HAP-1 (cell line): Measurements from ENCODE around the gene OVAAL.

Experiments
- DNase-seq, 2 experiments: peaks; one replicate each; pipeline ENCODE4 v3.0.0-alpha.2; 2016 to 2020; ENCODE audit warnings: low spot score in 2 of 2
- H3K27me3 ChIP-seq: fragments of 250-450 bp; sonication (Bioruptor Pico); 2 replicates; pipeline ENCODE4 v1.5.1; 2020; ENCODE audit warnings: low read depth, mild to moderate bottlenecking, moderate library complexity
- H3K36me3 ChIP-seq: fragments of 250-450 bp; sonication (Bioruptor Pico); replicated peaks from 2 replicates; pipeline ENCODE4 v1.5.1; 2020; ENCODE audit warnings: mild to moderate bottlenecking
- H3K4me1 ChIP-seq: fragments of 250-450 bp; sonication (Bioruptor Pico); 2 replicates; pipeline ENCODE4 v1.5.1; 2020; ENCODE audit warnings: mild to moderate bottlenecking
- H3K4me3 ChIP-seq: fragments of 250-450 bp; sonication (Bioruptor Pico); 2 replicates; pipeline ENCODE4 v1.5.1; 2020; ENCODE audit warnings: mild to moderate bottlenecking, moderate library complexity
- H3K9me3 ChIP-seq: fragments of 250-450 bp; sonication (Bioruptor Pico); 2 replicates; pipeline ENCODE4 v1.5.1; 2020; ENCODE audit warnings: mild to moderate bottlenecking, moderate library complexity
- in situ Hi-C: fragments of 300-500 bp; cut with MboI; formaldehyde crosslinking; loops from 3 replicates; pipeline ENCODE4 v1.14.3; 2020; ENCODE audit warnings: low sequenced_read_pairs, inconsistent platforms, mixed read lengths

The OVAAL gene

GRCh38 chr1:180528868-180529470 is 29.8 kb upstream of the OVAAL start:
- no peaks in the 10 kb centered on the region; the same call in 1 of the 2 replicates for H3K4me1 ChIP-seq
- H3K36me3 ChIP-seq, result no peaks in the 10 kb centered on the region
- DNase-seq, result no peak
- H3K4me3 ChIP-seq, result no peak overlapping the region
- no peaks in the 10 kb centered on the region for H3K27me3 ChIP-seq
- no peaks in the 10 kb centered on the region for H3K9me3 ChIP-seq
- in situ Hi-C loops, result loop anchor here (25.0 kb wide), 1 partner anchor 883 kb away; no protein-coding TSS in a partner anchor

- Histone ChIP-seq H3K4me1 (peaks cover under 1% of the 10 kb centered on the region), H3K9me3 (no peaks in the 10 kb centered on the region), H3K36me3 (no peaks in the 10 kb centered on the region), H3K27me3 (no peaks in the 10 kb centered on the region), H3K4me3 (no peak overlapping the region)
- no peak for DNase-seq
- in situ Hi-C loops, result loop anchor here (10.0 to 25.0 kb wide), 2 partner anchors 324 to 882 kb away; no protein-coding TSS in a partner anchor
Observed at GRCh38 chr1:180530501-180530900, 28.3 kb upstream of the OVAAL start.

GRCh38 chr1:180532854-180533253 is 25.9 kb upstream of the OVAAL start:
- no peaks in the 10 kb centered on the region for H3K27me3 ChIP-seq
- no peaks in the 10 kb centered on the region for H3K36me3 ChIP-seq
- peaks cover 5% of the 10 kb centered on the region for H3K4me1 ChIP-seq
- H3K4me3 ChIP-seq, result no peak overlapping the region
- H3K9me3 ChIP-seq, result no peaks in the 10 kb centered on the region
- in situ Hi-C loops, result loop anchor here (10.0 to 25.0 kb wide), 2 partner anchors 322 to 879 kb away; no protein-coding TSS in a partner anchor
- no peak for DNase-seq

GRCh38 chr1:180533266-180533987 is 25.3 kb upstream of the OVAAL start:
- in situ Hi-C loops, result loop anchor here (10.0 to 25.0 kb wide), 2 partner anchors 321 to 879 kb away; no protein-coding TSS in a partner anchor
- peak; percentile 63 to 83 for DNase-seq
- H3K4me3 ChIP-seq, result no peak overlapping the region

DNA sequence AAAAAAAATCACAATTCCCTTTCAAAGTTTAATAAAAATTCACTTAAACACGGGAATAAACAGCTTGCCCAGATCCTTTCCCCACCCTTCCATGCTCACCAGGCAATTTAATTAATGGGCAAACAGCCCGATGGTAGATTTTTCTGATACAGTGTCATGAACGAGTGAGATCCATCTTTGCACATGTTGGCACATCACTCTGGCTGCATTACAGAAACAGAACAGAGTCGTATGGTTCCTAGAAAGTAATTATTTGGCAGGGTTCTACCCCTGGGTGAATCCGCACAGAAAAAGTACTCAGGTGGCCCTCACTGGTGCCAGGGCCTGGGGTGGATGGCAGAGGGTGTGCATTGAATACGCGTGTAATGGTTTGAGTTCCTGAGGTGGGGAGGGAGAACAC is 24.6 kb upstream of the OVAAL start:
- in situ Hi-C loops, result loop anchor here (10.0 to 25.0 kb wide), 2 partner anchors 321 to 878 kb away; no protein-coding TSS in a partner anchor
- no peaks in the 10 kb centered on the region for H3K27me3 ChIP-seq
- no peaks in the 10 kb centered on the region for H3K36me3 ChIP-seq
- H3K4me3 ChIP-seq, result no peak overlapping the region
- no peaks in the 10 kb centered on the region for H3K9me3 ChIP-seq
- H3K4me1 ChIP-seq, result peaks cover 5% of the 10 kb centered on the region
- no peak for DNase-seq

More at GRCh38 chr1:180533266-180533987, 25.3 kb upstream of the OVAAL start:
- no peaks in the 10 kb centered on the region for H3K9me3 ChIP-seq
- H3K4me1 ChIP-seq, result peaks cover 5% of the 10 kb centered on the region
- H3K36me3 ChIP-seq, result no peaks in the 10 kb centered on the region
- no peaks in the 10 kb centered on the region for H3K27me3 ChIP-seq

DNA sequence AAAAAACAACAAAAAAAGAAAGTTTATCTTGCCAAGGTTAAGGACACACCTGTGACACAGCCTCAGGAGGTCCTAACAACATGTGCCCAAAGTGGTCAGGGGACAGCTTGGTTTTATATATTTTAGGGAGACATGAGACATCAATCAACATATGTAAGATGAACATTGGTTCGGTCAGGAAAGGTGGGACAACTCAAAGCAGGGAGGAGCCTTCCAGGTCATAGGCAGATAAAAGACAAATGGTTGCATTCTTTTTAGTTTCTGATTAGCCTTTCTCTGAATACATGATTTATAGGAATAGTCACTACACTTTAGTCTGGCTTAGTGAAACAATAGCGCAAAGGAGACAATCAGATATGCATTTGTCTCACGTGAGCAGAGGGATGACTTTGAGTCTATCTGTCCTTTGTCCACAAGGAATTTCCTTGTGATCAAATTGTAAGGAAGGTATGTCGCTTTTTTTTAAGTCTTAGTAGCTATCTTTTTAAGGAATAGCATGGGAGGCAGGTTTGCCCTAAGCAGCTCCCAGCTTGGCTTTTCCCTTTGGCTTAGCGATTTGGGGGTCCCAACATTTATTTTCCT is 23.3 kb upstream of the OVAAL start:
- no peaks in the 10 kb centered on the region for H3K36me3 ChIP-seq
- H3K4me3 ChIP-seq, result no peak overlapping the region
- DNase-seq, result no peak
- peaks cover 5% of the 10 kb centered on the region; the same call in 1 of the 2 replicates for H3K4me1 ChIP-seq
- no peaks in the 10 kb centered on the region for H3K27me3 ChIP-seq
- in situ Hi-C loops, result loop anchor here (10.0 to 25.0 kb wide), 2 partner anchors 319 to 877 kb away; no protein-coding TSS in a partner anchor
- H3K9me3 ChIP-seq, result no peaks in the 10 kb centered on the region

DNA sequence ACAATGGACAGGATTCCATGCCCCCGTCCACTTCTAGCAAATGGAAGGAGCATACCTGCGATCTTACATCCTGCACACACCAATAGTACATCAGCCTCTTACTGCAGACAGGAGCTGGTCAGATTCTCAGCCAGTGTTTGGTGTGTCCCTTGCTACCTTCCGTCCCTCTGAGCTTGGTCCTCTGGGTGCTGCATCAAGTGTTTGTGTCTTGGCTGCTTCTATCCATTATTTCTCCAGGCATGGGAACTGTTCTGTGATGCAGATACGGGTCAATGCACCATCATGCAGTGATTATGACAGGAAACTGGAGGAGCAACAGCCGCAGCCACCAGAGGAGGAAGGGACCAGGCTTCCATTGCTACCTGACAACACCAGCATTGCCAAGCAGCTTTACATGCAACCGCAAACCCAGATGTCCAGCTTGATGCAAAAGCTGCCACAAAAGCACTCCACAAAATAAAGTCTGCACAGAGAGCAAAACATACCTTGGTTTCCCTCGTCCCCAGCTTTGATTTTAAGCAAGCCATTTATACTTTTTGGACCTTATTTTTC is 21.9 kb upstream of the OVAAL start:
- DNase-seq, result no peak
- in situ Hi-C loops, result loop anchor here (10.0 to 25.0 kb wide), 2 partner anchors 318 to 875 kb away; no protein-coding TSS in a partner anchor
- Histone ChIP-seq H3K27me3 (no peaks in the 10 kb centered on the region), H3K9me3 (no peaks in the 10 kb centered on the region), H3K36me3 (no peaks in the 10 kb centered on the region), H3K4me3 (no peak overlapping the region), H3K4me1 (peaks cover 5% of the 10 kb centered on the region; the same call in 1 of the 2 replicates)

DNA sequence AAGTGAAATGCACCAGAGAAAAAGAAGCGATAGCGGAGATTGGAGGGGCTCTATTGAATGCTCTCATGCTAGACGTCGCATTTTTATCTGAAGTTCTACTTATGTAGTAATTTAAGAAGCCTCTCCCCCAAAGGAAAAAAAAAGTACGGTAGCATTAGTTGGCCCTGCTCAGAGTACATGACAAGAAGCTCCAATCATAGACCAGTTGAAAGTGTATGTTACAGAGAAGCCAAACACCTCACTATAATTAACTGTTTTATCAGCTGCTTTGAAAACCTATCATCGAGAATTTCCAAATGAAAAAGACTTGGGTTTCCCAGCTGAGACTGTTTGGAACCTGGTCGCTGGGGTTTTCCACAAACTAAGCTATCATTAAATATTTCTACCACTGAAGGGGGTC is 19.6 kb upstream of the OVAAL start:
- in situ Hi-C loops, result loop anchor here (10.0 to 25.0 kb wide), 2 partner anchors 316 to 873 kb away; no protein-coding TSS in a partner anchor
- H3K4me1 ChIP-seq, result peaks cover 5% of the 10 kb centered on the region; the same call in 1 of the 2 replicates
- H3K27me3 ChIP-seq, result no peaks in the 10 kb centered on the region
- no peak for DNase-seq
- H3K9me3 ChIP-seq, result no peaks in the 10 kb centered on the region
- no peaks in the 10 kb centered on the region for H3K36me3 ChIP-seq
- no peak overlapping the region for H3K4me3 ChIP-seq

- Histone ChIP-seq H3K36me3 (no peaks in the 10 kb centered on the region), H3K27me3 (no peaks in the 10 kb centered on the region), H3K9me3 (no peaks in the 10 kb centered on the region), H3K4me1 (no peaks in the 10 kb centered on the region), H3K4me3 (no peak overlapping the region)
- DNase-seq, result no peak
- in situ Hi-C loops, result loop anchor here (25.0 kb wide), 1 partner anchor 871 kb away; no protein-coding TSS in a partner anchor
Observed at GRCh38 chr1:180540697-180541594, 17.8 kb upstream of the OVAAL start.

DNA sequence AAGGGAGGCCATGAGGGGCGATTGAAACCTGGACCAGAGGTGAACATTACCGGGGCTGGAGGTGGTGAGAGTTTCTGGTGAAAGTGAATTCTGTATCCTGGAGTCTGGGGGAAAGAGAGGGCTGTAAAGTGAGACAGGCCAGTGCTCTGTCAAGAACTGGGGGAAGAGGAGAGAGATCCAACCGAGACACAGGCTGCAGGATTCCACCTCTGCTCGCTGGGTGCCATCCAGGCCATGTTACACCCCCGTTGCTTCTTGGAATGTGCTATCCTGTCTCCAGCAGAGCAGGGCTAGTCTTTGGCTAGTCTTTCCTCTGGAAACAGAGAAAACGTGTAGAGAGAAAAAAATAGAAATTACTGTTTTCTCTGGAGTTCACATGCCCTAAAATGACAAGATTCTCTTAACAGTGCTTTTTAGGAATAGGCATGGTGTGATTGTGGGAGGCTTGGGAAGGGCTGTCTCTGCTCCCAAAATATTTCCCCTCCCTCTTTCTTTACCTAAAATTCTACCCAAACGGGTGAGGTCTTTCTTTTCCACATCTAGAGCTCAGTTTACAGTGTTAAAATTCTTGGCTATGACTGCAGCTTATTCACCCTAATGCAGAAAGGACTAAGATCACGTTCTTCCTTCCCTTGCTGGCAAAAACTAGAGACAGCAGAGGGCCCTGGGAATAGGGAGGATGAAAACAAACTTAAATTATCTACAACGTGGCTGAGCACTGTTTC is 16.5 kb upstream of the OVAAL start:
- H3K27me3 ChIP-seq, result no peaks in the 10 kb centered on the region
- H3K9me3 ChIP-seq, result no peaks in the 10 kb centered on the region
- no peaks in the 10 kb centered on the region for H3K4me1 ChIP-seq
- no peak for DNase-seq
- in situ Hi-C loops, result loop anchor here (25.0 kb wide), 1 partner anchor 870 kb away; no protein-coding TSS in a partner anchor
- no peaks in the 10 kb centered on the region for H3K36me3 ChIP-seq
- no peak overlapping the region for H3K4me3 ChIP-seq

GRCh38 chr1:180542838-180543145 is 16.0 kb upstream of the OVAAL start:
- DNase-seq, result no peak
- in situ Hi-C loops, result loop anchor here (25.0 kb wide), 1 partner anchor 870 kb away; no protein-coding TSS in a partner anchor
- no peaks in the 10 kb centered on the region for H3K4me1 ChIP-seq
- no peaks in the 10 kb centered on the region for H3K27me3 ChIP-seq
- no peaks in the 10 kb centered on the region for H3K9me3 ChIP-seq
- no peaks in the 10 kb centered on the region for H3K36me3 ChIP-seq
- H3K4me3 ChIP-seq, result no peak overlapping the region

DNA sequence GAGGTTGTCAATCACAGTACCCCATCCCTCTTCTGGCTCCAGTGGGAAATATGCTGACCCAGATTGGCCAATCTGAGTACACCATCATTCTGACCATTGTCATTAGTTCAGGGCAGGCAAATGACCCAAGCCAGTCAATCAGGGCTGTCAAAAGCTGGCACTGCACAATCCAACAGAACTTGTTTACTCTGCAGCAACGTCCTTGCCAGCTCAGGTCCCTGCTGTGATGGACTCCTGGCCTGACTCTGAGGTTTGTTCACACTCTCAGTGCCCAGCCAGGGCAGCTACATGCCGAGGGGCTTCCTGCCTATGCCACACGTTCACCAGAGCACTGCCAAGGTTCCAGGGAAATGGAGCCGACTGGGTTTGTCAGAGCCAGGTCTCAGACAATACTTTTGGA is 14.7 kb upstream of the OVAAL start:
- no peaks in the 10 kb centered on the region for H3K9me3 ChIP-seq
- no peaks in the 10 kb centered on the region for H3K36me3 ChIP-seq
- no peaks in the 10 kb centered on the region for H3K4me1 ChIP-seq
- in situ Hi-C loops, result loop anchor here (25.0 kb wide), 1 partner anchor 868 kb away; no protein-coding TSS in a partner anchor
- H3K27me3 ChIP-seq, result no peaks in the 10 kb centered on the region
- no peak for DNase-seq
- no peak overlapping the region for H3K4me3 ChIP-seq
